Heart right ventricle (tissue), 16 donors: ENCODE data around the gene E2F2. TPM values are rescaled to one million over a fixed set of nuclear protein-coding genes. Genes with fewer than 3 reads are reported as not detected.
"Not testable (repeated sequence)": the region's sequence is repeated elsewhere in the genome, so short reads cannot be mapped to it uniquely, and the experiment has no call there.

Experiments
- ATAC-seq, 8 donors: fragments of 200-7000 bp; cut with Tn5 transposase; one replicate each; pipeline ENCODE4 v1.9.1; 2020; ENCODE audit warnings: mild to moderate bottlenecking in 8 of 8, moderate library complexity in 8 of 8, moderate number of reproducible peaks in 1 of 8
- DNase-seq, 2 donors: peaks; one replicate each; pipeline ENCODE4 v3.0.0-alpha.2; 2020
- H3K27ac ChIP-seq, 10 donors: fragments of 200-600 bp; sonication (generic) in 2 of 10; one replicate each; pipeline versions ENCODE4 v1.5.0 to v1.8.0; 2020 to 2022; ENCODE audit warnings: mild to moderate bottlenecking in 3 of 10
- H3K27me3 ChIP-seq, 7 donors: fragments of 200-600 bp; one replicate each; pipeline ENCODE4 v1.8.0; 2021 to 2022; ENCODE audit warnings: mild to moderate bottlenecking in 2 of 7
- H3K36me3 ChIP-seq, 9 donors: fragments of 200-600 bp; sonication (generic) in 1 of 9; one replicate each; pipeline versions ENCODE4 v1.5.0 to v1.8.0; 2020 to 2022; ENCODE audit warnings: mild to moderate bottlenecking in 2 of 9
- H3K4me1 ChIP-seq, 9 donors: fragments of 200-600 bp; sonication (generic) in 1 of 9; one replicate each; pipeline versions ENCODE4 v1.5.0 to v1.8.0; 2020 to 2022; ENCODE audit warnings: mild to moderate bottlenecking in 4 of 9
- H3K4me3 ChIP-seq, 10 donors: fragments of 200-600 bp; sonication (generic) in 2 of 10; one replicate each; pipeline versions ENCODE4 v1.5.0 to v1.8.0; 2020 to 2022; ENCODE audit warnings: mild to moderate bottlenecking in 7 of 10, moderate library complexity in 2 of 10
- H3K9me3 ChIP-seq, 11 donors: fragments of 200-600 bp in 10 of 11; sonication (generic) in 2 of 11; one replicate each; pipeline versions ENCODE4 v1.5.0 to v1.8.0; 2013 to 2022; ENCODE audit warnings: mild to moderate bottlenecking in 2 of 11, control low read depth in 1 of 11, moderate library complexity in 1 of 11
- CTCF ChIP-seq, 9 donors: fragments of 200-600 bp; sonication (generic) in 2 of 9; IDR thresholded peaks; one replicate each; pipeline versions ENCODE4 v1.5.0 to v1.8.0; 2021 to 2022; ENCODE audit warnings: antibody characterized with exemption in 9 of 9, mild to moderate bottlenecking in 5 of 9, moderate library complexity in 1 of 9
- WGBS, 2 donors: extraction: QIAGEN DNeasy Blood & Tissue Kit; methylation state at CpG; one replicate each; pipeline ENCODE4 v1.1.7; 2013; ENCODE audit warnings: inconsistent platforms in 1 of 2; 5-methylcytosine and 5-hydroxymethylcytosine counted together
- intact Hi-C, 10 donors: fragments of 100-400 bp; cut with DNase I; formaldehyde crosslinking; loops; one replicate each; pipeline versions ENCODE4 v1.11.1 to v1.14.2; 2022
- polyA plus RNA-seq, 2 donors: library from polyadenylated mRNA; stranded (reverse); fragments of 200-250 nt; gene quantifications; one replicate each; pipeline ENCODE4 v1.2.3, GENCODE V29; 2013
- total RNA-seq, 10 donors: library from RNA; stranded (reverse); fragmentation: NEBNext Ultra II Directional in 3 of 10; extraction: Animal tissue kit (Norgen Biotek cat#: 25700) in 3 of 10; gene quantifications; one replicate each; pipeline versions ENCODE4 v1.2.1 to v1.2.4, GENCODE V29; 2021 to 2023
- donor health status: Arrhythmogenic right ventricular cardiomyopathy.
- donor health status: ischemic (EF 13 %, LVEDD 7.1; RV severe dilation, severe dysfunction).
- donor health status: healthy with polysubstance abuse.
- donor health status: DM: no; HTN: yes; CAD: no.
- donor health status: DM: no; HTN: no; CAD: no.
- donor health status: ischemic (EF 25% LVEDD 6.9; RV normal size, moderate dysfunction).
- donor health status: ischemic (EF 25% LVEDD 5.7; RV mildly dilated, moderate dysfunction).
- donor health status: healthy.
- donor health status: DM: yes; HTN: yes; CAD: no.
- donor health status: Ischemic cardiomyopathy.
- donor health status: ischemic (EF 35%, LVEDD 5.7; RV mildly dilated, moderate dysfunction).
- donor health status: nonischemic (EF 11% LVEDD 7.7; RV severe dilation, severe dysfunction).
- donor health status: DM: yes; HTN: yes; CAD: no.
- donor health status: PGD.
- donor health status: ischemic (EF 29% LVEDD 5.4; RV normal size, mild dysfunction).
- donor health status: nonischemic (EF 23%, LVEDD 6.1; RV moderate dilation, normal function).

E2F2 gene
- total and polyA plus RNA-seq, 12 donors = 0.04 to 2.3 (median 0.15) TPM; not detected in 2

DNA sequence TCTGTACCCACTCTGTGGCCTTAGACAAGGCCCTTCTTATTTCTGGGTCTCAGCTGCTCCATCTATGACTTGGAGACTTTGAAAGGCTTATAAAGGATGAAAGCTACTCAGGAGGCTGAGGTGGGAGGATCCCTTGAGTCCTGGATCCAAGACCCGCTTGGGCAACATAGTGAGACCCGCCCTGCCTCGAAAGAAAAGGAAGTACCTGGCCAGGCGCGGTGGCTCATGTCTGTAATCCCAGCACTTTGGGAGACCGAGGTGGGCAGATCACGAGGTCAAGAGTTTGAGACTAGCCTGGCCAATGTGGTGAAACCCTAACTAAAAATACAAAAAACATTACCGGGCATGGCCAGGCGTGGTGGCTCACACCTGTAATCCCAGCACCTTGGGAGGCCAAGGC is 14.8 kb upstream of the E2F2 start:
- intact Hi-C loops = loop anchor here in 4 of 10 donors (1.0 to 2.0 kb wide), 3 partner anchors 90 to 93 kb away; no protein-coding TSS in a partner anchor
- no peaks in the 10 kb centered on the region for H3K36me3 ChIP-seq
- DNase-seq (no peak), ATAC-seq (no peak)
- no peaks in the 10 kb centered on the region for H3K9me3 ChIP-seq
- H3K27me3 ChIP-seq = no peaks in the 10 kb centered on the region
- peaks cover 0 to 45% (median 20%) of the 10 kb centered on the region in 9 donors for H3K4me1 ChIP-seq
- 92 to 95% methylated on average over 9 of the region's 9 CpGs for WGBS, 2 donors
- H3K27ac ChIP-seq = peak overlapping the region in 3 of 10 donors; percentile 7 to 44 (median 36)
- H3K4me3 ChIP-seq = no peak overlapping the region
- TF ChIP-seq CTCF (IDR thresholded peaks at IDR 0.05) = no peak

- H3K36me3 ChIP-seq = no peaks in the 10 kb centered on the region
- H3K9me3 ChIP-seq = no peaks in the 10 kb centered on the region
- DNase-seq = peak; percentile 73 to 79
- peak; percentile 60 to 76 (median 71) for ATAC-seq
- WGBS, 2 donors = 37 to 39% methylated on average over 8 of the region's 8 CpGs
- peak; percentile 77 to 96 (median 92) for TF ChIP-seq CTCF (IDR thresholded peaks at IDR 0.05)
- peaks cover 0 to 49% (median 25%) of the 10 kb centered on the region in 9 donors for H3K4me1 ChIP-seq
- H3K27me3 ChIP-seq = no peaks in the 10 kb centered on the region
- peak overlapping the region in 3 of 10 donors; percentile 7 to 44 (median 36) for H3K27ac ChIP-seq
- intact Hi-C loops = loop anchor here (1.0 to 5.0 kb wide), 8 partner anchors 47 to 95 kb away; no protein-coding TSS in a partner anchor
- no peak overlapping the region for H3K4me3 ChIP-seq
These were observed 13.7 kb upstream of the E2F2 start for GRCh38 chr1:23544444-23545389.

GRCh38 chr1:23543707-23544443 is 12.8 kb upstream of the E2F2 start:
- no peaks in the 10 kb centered on the region for H3K9me3 ChIP-seq
- peaks cover 0 to 51% (median 32%) of the 10 kb centered on the region in 9 donors for H3K4me1 ChIP-seq
- intact Hi-C loops = loop anchor here in 9 of 10 donors (1.0 to 5.0 kb wide), 7 partner anchors 47 to 95 kb away; no protein-coding TSS in a partner anchor
- no peaks in the 10 kb centered on the region for H3K27me3 ChIP-seq
- ATAC-seq (no peak), DNase-seq (no peak)
- H3K36me3 ChIP-seq = no peaks in the 10 kb centered on the region
- H3K4me3 ChIP-seq = no peak overlapping the region
- TF ChIP-seq CTCF (IDR thresholded peaks at IDR 0.05) = no peak
- WGBS, 2 donors = 83 to 84% methylated on average over 8 of the region's 8 CpGs
- no peak overlapping the region for H3K27ac ChIP-seq

- 87 to 89% methylated on average over 5 of the region's 5 CpGs for WGBS, 2 donors
- not testable (repeated sequence) for ATAC-seq, H3K27ac ChIP-seq, H3K27me3 ChIP-seq, H3K9me3 ChIP-seq, H3K36me3 ChIP-seq, H3K4me3 ChIP-seq, DNase-seq
- H3K4me1 ChIP-seq = peaks cover 0 to 42% (median 26%) of the 10 kb centered on the region in 9 donors
- intact Hi-C loops = loop anchor here in 1 of 10 donors (5.0 kb wide), 1 partner anchor 46 kb away; no protein-coding TSS in a partner anchor
These were observed 11.9 kb upstream of the E2F2 start for GRCh38 chr1:23542940-23543339.
